K562 (cell line): ENCODE results near the gene DELE1. TPM values are rescaled to one million over a fixed set of nuclear protein-coding genes. Genes with fewer than 3 reads are reported as not detected.

Source experiments
- CBX5 ChIP-seq: IDR thresholded peaks from 2 replicates; pipeline ENCODE4 v1.6.1; 2014; ENCODE audit warnings: low read depth, borderline replicate concordance
- CCAR2 ChIP-seq: fragments of 200-400 bp; formaldehyde crosslinking; IDR thresholded peaks from 2 replicates; pipeline ENCODE4 v1.6.1; 2017; ENCODE audit warnings: mild to moderate bottlenecking, low read depth, low read length
- CHD4 ChIP-seq: fragments of 200-600 bp; sonication (generic); IDR thresholded peaks from 3 replicates; pipeline ENCODE4 v1.6.1; 2012; ENCODE audit warnings: low read depth, mild to moderate bottlenecking, mixed read lengths, low read length, inconsistent platforms; ENCODE audit not compliant: insufficient read depth, insufficient replicate concordance, poor library complexity, severe bottlenecking
- CREM ChIP-seq: IDR thresholded peaks from 2 replicates; pipeline ENCODE4 v1.6.1; 2014; ENCODE audit warnings: antibody characterized with exemption, low read depth
- HDGF ChIP-seq: fragments of 450-650 bp; IDR thresholded peaks from 2 replicates; pipeline ENCODE4 v1.6.1; 2016
- RNF219 ChIP-seq: fragments of 250-450 bp; sonication (Bioruptor Pico); IDR thresholded peaks from 2 replicates; pipeline ENCODE4 v1.5.0; 2022; ENCODE audit warnings: mild to moderate bottlenecking
- SFPQ ChIP-seq: fragments of 200-400 bp; formaldehyde crosslinking; IDR thresholded peaks from 2 replicates; pipeline ENCODE4 v1.6.1; 2017; ENCODE audit warnings: mild to moderate bottlenecking, low read depth, low read length, moderate library complexity
- TEAD4 ChIP-seq, 2 experiments: sonication (generic) in 1 of 2; formaldehyde crosslinking in 1 of 2; IDR thresholded peaks; 2 replicates each; pipeline versions ENCODE4 v1.6.1 to v1.8.0; 2012 to 2022; ENCODE audit warnings: borderline replicate concordance in 1 of 2, inconsistent platforms in 1 of 2, low read length in 1 of 2, mild to moderate bottlenecking in 1 of 2, missing genetic modification reagents in 1 of 2
- YBX1 ChIP-seq: fragments of 450-650 bp; IDR thresholded peaks from 2 replicates; pipeline ENCODE4 v1.7.1; 2016; ENCODE audit warnings: mild to moderate bottlenecking
- ZBTB7A ChIP-seq: IDR thresholded peaks from 2 replicates; pipeline ENCODE4 v1.6.1; 2011; ENCODE audit warnings: low read depth, mild to moderate bottlenecking, low read length, moderate library complexity, borderline replicate concordance; ENCODE audit not compliant: control insufficient read depth
- ZFP91 ChIP-seq: sonication (generic); formaldehyde crosslinking; IDR thresholded peaks from 2 replicates; pipeline ENCODE4 v1.8.0; 2022; ENCODE audit warnings: mild to moderate bottlenecking, missing genetic modification reagents
- ZNF143 ChIP-seq: sonication (generic); formaldehyde crosslinking; IDR thresholded peaks from 2 replicates; pipeline ENCODE4 v1.9.0; 2022; ENCODE audit warnings: mild to moderate bottlenecking, missing genetic modification reagents
- ZNF217 ChIP-seq: sonication (generic); formaldehyde crosslinking; IDR thresholded peaks from 2 replicates; pipeline ENCODE4 v1.8.0; 2022; ENCODE audit warnings: mild to moderate bottlenecking, missing genetic modification reagents
- ZNF316 ChIP-seq: fragments of 450-650 bp; IDR thresholded peaks from 2 replicates; pipeline ENCODE4 v1.6.1; 2016
- ZNF324 ChIP-seq: fragments of 250-450 bp; sonication (Bioruptor Pico); IDR thresholded peaks from 2 replicates; pipeline ENCODE4 v1.4.0; 2020; ENCODE audit warnings: mild to moderate bottlenecking
- polyA plus RNA-seq, 8 experiments: library from polyadenylated mRNA; depleted of rRNA in 4 of 8; stranded (reverse) in 5 of 8; unstranded in 3 of 8; fragments of >200 nt; fragmentation: Nextera tagmentation in 2 of 8; fragmentation: Illumina TruSeq in 1 of 8; extraction: Ambion mirVana in 2 of 8; extraction: Trizol in 1 of 8; gene quantifications; 2 replicates each; pipeline versions ENCODE4 v1.2.1 to v1.2.3, GENCODE V29; 2011 to 2014; ENCODE audit warnings: inconsistent platforms in 1 of 8, missing spikeins in 1 of 8
- total RNA-seq, 7 experiments: library from RNA; depleted of rRNA in 6 of 7; stranded (reverse); fragments of >200 nt in 6 of 7; fragmentation: Illumina TruSeq in 2 of 7; extraction: Trizol in 2 of 7; gene quantifications; 2 replicates each; pipeline versions ENCODE4 v1.2.1 to v1.2.3, GENCODE V29; 2011 to 2021; ENCODE audit warnings: low replicate concordance in 1 of 7
- TF ChIP-seq, protein P1 (sequence below): fragments of 250-450 bp; sonication (Bioruptor Pico); IDR thresholded peaks from 2 replicates; pipeline ENCODE4 v1.9.0; 2021; ENCODE audit warnings: mild to moderate bottlenecking, inconsistent platforms
- TF ChIP-seq, protein P2 (sequence below): sonication (generic); formaldehyde crosslinking; IDR thresholded peaks from 2 replicates; pipeline ENCODE4 v1.8.0; 2022; ENCODE audit warnings: missing genetic modification reagents, mild to moderate bottlenecking, borderline replicate concordance

The DELE1 gene
- total and polyA plus RNA-seq, 9 of the 15 experiments (the other 6 are each of a cell fraction or from before 2014, with no cell fraction given) = 16.6 to 74.4 (median 49.8) TPM

DNA sequence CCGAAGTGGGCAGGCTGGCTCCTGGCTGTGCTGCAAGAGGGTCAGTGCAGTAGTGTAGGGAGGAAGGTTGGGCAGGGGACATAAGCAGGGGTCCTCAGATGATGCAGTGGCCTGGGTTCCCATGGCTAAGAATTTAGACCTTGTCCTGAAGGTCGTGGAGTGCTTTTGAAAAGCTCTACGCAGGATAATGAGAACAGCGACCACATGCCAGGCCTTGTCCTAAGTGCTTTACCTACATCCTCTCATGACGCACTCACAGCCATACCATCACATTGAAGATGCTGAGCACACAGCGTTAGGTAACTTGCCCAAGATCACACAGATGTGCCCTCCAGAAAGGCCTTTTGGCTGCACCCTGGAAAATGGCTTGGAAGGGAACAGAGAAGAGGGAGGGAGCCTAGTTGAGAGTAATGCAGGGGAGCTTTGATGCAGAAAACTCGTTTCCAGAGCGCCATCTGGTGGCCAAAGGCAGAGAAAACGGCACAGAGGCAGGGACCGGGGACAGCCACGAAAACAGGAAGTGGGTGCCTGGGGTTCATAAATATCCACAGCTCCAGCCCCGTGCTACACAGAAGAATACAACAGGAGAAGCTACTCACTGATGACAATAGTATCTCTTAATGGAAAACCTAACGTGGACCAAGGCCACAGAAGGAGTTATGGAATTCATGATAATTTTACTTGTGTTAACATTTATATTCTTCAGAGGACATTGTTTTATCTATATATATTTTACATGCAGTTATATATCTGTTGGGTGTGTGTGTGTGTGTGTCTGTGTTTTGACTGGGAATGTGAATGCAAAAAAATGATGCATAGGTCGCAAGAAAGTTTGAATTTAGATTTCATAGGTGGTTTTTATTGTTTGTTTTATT, 37.0 kb downstream of the DELE1 start (continued):
- 0 out of 2 replicates have a peak, but pooled peaks have one; percentile 28 for TF ChIP-seq CREM
- no peak for TF ChIP-seq YBX1
- no peak for TF ChIP-seq CCAR2
- no peak for TF ChIP-seq CBX5
- no peak for TF ChIP-seq ZBTB7A
- TF ChIP-seq RNF219 (CRISPR knock-in tag) = no peak
- no peak for TF ChIP-seq ZNF316
- TF ChIP-seq ZNF217 = no peak
- no peak for TF ChIP-seq ZNF143 (CRISPR knock-in tag)
- TF ChIP-seq, protein P1, sequence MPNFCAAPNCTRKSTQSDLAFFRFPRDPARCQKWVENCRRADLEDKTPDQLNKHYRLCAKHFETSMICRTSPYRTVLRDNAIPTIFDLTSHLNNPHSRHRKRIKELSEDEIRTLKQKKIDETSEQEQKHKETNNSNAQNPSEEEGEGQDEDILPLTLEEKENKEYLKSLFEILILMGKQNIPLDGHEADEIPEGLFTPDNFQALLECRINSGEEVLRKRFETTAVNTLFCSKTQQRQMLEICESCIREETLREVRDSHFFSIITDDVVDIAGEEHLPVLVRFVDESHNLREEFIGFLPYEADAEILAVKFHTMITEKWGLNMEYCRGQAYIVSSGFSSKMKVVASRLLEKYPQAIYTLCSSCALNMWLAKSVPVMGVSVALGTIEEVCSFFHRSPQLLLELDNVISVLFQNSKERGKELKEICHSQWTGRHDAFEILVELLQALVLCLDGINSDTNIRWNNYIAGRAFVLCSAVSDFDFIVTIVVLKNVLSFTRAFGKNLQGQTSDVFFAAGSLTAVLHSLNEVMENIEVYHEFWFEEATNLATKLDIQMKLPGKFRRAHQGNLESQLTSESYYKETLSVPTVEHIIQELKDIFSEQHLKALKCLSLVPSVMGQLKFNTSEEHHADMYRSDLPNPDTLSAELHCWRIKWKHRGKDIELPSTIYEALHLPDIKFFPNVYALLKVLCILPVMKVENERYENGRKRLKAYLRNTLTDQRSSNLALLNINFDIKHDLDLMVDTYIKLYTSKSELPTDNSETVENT (CRISPR knock-in tag) = no peak
- TF ChIP-seq ZFP91 (CRISPR knock-in tag) = no peak
- no peak for TF ChIP-seq CHD4
- no peak for TF ChIP-seq ZNF324 (CRISPR knock-in tag)
- TF ChIP-seq, protein P2, sequence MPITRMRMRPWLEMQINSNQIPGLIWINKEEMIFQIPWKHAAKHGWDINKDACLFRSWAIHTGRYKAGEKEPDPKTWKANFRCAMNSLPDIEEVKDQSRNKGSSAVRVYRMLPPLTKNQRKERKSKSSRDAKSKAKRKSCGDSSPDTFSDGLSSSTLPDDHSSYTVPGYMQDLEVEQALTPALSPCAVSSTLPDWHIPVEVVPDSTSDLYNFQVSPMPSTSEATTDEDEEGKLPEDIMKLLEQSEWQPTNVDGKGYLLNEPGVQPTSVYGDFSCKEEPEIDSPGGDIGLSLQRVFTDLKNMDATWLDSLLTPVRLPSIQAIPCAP (CRISPR knock-in tag) = no peak
- 0 out of 2 replicates have a peak, but pooled peaks have one; percentile 29 for TF ChIP-seq HDGF
- TF ChIP-seq TEAD4 (IDR thresholded peaks at IDR 0.05; ENCODE audit: low read length) = peak; percentile 28; the same call in 1 of the 2 replicates
- TF ChIP-seq TEAD4 (CRISPR knock-in tag; IDR thresholded peaks at IDR 0.05; ENCODE audit: borderline replicate concordance) = no peak
- TF ChIP-seq SFPQ = no peak
